NCI-H524 treated with DMSO at 0.1 percent for 48 hours (cell line): ENCODE results near the gene FAM13C.

Experiments used
- DNase-seq: peaks from one replicate; lab custom pipeline; 2025; lab: John Stamatoyannopoulos, UW

FAM13C gene

DNA sequence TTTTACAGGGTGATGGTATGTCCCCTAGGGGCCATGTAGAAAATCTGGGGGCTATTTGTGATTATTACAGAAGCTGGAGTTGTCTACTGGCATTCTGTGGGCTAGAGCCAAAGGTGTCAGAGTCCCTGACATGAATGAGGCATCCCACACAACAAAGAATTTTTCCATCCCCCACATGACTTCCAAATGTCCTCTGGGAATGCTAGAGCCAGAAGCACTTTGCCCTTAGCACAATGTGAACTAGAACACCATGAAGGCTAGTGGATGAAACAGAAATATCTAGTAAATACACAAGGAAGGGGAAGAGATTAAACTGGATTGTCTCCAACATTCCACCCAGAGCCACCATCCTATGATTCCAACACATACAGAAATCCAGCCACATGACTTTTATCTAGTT lies 46.9 kb downstream of the FAM13C start:
- DNase-seq, result no peak

DNA sequence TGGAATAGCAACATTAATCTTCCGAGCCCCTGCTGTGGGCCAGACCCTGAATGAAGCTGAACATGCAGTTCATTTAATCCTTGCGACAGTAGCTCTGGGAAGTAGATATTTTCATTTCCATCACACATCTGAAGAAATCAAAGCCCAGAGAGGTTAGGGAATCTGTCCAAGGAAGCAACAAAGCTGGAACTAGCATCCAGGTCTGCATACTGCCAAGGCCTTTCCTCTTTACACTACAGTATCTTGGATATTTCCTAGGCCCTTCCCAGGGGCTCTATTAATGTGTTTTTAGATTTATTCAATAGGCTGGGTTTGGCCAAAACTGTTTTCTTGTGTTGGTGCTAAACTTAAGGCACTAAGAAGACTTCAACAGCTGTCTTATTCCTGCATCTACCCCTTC lies 48.1 kb downstream of the FAM13C start:
- no peak for DNase-seq

DNA sequence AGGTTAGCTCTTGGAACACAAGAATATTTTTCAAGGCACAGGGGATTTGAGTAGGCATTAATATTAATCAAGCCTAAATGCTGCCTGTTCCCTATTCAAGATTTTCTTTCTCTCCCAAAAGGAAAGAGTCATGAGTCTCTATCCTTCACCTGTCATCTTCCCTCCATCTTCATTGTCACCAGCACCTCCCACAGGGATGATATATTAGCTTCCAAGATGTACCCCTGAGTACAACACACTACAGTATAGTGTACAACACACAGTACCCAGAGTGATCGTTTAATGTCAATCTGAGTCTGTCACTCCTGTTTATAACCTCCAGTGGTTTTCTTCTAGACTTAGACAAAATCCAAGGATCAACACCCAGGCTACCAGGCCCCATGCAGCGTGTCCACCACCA lies 50.1 kb downstream of the FAM13C start:
- DNase-seq, result no peak

DNA sequence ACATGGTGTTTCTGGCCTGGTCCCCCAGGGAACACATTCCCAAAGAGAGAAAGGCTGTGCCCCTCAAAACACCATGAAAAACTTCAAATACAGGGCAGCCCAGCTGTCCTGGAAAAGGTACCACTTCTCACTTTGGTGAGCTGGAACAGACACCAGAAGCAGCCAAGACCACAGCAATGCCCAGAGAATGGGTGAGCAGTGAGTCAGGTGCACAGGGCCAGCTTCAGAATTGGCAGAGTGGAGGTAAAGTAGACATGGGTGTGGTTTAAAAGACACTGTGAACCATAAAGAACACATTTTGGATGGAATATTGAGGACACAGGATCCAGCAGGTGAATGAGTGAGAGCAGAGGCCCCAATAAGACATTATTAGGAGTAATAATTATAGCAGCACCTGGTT lies 51.3 kb downstream of the FAM13C start:
- no peak for DNase-seq

DNA sequence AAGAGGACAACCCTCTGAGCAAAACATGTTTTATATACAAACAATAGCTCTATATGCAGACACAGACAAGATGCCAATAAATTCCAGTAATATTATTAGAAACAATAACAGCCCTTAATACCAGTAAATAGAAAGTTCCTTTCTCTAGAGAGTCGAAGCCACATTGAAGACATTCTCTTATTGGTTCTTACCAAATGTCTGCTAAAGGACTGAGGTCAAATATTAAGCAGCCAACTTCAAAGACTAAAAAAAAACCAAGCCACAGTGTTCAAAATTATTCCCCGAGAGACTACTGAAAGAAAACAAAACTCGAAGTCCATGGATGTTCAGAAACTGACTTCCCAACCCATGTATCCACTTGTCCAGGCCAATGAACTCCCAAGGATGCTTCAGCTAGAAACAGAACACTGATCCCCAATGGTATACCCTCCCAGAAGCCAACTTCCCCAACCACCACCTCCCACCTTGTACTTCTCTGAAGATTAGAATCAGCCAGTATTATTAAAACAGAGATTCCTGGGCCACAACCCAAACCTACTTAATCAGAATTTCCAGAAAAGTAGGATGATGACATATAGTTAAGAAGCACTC lies 51.9 kb downstream of the FAM13C start:
- no peak for DNase-seq

DNA sequence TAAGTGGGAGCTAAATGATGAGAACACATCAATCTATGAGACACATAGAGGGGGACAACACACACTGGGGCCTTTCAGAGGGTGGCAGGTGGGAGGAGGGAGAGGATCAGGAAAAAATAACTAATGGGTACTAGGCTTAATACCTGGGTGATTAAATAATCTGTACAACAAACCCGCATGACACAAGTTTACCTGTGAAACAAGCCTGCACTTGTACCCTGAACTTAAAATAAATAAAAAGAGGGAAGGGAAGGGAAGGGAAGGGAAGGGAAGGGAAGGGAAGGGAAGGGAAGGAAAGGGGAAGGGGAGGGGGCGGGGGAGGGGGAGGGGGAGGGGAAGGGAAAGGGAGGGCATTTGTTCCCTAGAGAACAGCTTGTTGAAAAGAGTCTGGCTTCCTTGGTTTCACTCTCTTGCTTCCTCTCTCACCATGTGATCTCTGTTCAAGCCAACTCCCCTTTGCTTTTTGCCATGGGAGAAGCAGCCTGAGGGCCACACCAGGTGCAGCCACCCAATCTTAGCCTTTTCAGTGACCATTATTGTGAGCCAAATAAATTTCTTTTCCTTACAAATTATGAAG lies 57.7 kb downstream of the FAM13C start:
- no peak for DNase-seq

DNA sequence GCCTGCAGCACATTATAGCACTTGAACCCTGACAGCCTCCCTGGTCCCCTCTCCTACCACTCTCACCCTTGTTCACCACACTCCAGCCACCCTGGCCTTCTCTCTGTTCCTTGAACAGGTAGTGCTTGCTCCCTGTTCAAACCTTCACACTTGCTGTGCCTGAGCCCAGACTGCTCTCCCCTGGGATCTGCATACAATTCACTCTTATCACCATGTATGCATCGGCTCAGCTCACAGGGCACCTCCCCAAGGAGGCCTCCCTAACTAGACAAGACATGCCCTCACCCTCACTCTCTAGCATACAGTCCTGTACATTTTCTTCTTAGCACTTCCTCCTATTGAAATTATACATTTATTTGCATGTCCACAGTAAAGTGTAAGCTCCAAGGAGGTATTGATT lies 59.3 kb downstream of the FAM13C start:
- DNase-seq, result no peak

DNA sequence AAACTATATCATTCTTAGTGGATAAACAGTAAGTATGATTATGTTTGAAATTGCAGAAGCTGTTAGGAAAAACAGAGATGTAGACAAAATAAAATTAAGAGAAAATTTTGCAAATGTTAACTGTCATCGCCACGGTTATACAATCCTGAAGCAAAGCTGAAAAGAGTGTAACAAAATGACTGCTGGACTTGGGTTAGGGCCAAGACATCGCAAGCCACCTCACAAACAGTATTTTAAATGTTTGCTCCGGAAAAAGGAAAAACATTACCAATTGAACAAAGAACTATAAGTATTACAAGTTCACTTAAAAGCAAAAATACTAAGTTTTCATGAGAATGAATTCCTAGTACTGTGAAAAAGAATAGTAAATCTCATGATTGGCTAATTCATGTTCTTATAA lies 60.0 kb downstream of the FAM13C start:
- no peak for DNase-seq

DNA sequence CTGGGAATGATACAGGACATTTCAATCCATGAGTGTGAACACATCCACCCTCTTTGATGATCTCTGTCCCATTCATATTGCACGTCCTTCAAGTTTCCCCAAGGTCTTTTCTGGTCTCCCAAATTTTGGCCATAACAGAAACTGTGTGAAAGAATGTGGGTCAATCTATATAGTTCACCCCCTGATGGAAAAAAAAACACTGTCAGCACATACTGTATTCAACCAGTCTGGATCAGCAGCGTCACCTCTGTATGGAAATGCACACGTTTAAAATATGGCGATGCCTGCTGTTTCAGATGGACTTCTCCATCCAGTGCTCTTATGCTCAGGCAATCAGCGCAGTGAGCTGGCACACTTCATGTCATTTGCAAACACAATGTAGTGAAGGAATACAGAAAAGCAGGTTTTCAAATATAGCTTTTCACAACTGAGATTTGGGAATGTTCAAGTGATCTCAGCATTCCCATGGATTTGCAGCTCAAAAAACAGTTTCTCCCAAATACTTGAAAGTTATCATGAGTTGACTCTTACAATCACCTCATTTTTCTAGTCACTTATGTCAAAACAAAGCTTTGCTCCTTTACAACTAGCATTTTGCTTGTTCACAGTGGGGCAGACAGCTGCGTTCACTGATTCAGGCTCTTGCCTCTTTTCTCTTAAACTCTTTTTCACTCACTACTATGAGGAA lies 61.1 kb downstream of the FAM13C start:
- DNase-seq, result no peak

DNA sequence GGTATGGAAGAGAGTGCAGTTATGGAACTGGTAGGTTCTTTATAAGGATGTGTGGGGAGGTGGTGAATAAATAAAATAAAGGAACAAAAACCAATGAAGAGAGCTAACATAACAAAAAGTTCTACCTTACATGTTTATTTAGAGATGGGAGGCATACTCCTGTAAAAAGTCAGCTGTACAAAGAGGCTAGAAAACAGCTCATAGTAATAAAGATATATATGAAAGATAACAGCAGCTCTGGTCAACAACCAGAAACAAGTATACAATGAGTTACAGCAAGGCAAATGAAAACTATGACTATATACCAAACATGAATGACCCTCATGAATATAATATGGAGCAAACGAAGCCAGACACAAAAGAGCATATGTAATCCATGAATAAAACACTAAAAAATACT lies 62.0 kb downstream of the FAM13C start:
- no peak for DNase-seq

DNA sequence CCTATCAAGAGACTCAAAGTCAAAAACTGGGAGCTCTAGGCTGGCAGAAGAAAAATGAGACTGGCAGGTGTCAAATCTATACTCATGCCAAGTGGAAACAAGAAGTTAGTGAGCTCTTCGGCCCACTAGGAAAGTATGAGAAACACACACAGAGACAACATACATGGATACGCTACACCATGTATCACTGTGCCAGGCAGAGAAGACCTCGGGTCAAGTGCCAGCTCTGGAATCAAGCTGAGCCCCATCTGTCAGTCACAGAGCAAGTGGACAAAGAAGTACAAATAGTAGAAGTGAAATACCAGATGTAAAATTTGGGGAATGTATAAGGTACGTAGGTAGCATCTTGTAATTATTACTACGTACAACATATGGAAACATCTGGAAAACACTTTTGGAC lies 62.4 kb downstream of the FAM13C start:
- DNase-seq, result no peak

DNA sequence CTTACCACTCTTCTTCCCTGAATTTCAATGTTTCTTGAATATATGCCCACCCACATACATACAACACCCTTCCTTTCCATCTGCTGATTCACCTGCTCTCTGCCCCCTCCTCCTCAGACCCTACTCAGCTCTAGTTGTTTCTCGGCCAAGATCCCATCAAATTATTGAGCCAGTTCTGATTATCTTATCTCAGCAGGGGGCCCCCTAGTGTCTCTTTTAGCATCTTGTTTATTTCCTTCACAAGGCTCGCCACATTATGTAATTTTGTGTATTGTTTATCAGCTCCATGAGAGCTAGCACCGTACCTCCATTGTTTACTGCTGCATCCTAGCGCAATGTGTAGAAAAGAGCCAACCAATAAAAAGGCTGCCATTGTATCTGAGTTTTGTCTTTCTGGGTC lies 71.9 kb downstream of the FAM13C start:
- DNase-seq, result no peak

DNA sequence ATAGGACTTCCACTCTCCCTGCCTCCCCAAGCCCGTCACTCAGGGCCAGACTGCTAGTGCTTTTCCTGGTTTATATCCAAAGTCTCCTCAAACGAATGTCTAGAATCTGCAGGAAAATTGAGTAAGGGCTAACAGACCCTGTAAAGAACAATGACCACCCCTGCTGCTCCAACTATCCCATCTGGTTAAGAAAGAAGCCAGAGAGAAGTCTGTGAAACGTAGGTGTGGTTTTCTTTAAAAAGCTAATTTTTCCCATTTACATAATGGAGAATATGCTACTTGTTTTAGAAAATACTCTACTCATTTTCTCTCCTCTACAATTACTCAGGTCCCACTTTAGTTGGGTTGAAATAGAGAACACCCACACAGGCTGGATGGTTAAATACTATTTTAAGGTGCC lies 72.5 kb downstream of the FAM13C start:
- no peak for DNase-seq

DNA sequence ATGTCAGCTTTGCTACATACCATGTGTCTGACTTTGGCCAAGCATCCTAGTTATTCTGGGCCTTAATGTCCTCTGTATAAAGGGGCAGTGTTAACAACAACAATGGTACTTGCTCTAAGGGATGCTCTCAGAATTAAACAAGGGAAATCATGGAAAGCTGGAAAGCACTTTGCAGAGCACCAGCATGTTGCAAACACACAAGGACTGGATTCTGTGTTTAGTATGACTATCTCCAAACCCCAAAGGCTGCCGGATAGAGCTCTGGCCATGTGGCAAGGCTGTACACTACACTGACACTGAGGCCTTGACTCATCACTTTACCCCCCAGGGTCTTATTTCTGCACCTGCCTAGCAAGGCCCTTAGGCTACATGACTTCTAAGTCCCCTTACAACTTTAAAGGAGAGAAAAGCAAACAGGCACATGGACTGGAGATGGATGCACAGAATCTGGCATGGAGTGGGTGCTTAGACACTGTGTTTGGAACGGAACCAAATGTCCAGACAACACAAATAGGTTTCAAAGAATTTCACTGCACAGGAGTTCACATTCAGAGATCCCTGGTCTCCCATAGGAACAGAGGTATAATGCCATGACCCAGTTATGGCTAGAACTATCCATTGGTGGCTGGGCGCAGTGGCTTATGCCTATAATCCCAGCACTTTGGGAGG lies 74.6 kb downstream of the FAM13C start:
- DNase-seq, result no peak

DNA sequence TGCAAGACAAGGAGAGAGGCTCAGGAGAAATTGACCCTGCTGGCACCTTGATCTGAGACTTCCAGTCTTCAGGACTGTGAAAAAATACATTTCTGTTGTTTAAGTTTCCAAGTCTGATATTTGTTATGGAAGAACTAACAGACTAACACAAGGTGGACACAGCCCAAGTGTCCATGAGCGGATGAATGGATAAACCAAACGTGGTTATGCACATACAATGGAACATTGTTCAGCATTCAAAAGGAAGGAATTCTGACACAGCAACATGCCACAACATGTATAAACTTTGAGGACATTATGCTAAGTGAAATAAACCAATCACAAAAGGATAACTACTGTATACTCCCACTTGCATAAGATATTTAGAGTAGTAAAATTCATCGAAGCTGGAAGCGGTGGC lies 76.5 kb downstream of the FAM13C start:
- no peak for DNase-seq

DNA sequence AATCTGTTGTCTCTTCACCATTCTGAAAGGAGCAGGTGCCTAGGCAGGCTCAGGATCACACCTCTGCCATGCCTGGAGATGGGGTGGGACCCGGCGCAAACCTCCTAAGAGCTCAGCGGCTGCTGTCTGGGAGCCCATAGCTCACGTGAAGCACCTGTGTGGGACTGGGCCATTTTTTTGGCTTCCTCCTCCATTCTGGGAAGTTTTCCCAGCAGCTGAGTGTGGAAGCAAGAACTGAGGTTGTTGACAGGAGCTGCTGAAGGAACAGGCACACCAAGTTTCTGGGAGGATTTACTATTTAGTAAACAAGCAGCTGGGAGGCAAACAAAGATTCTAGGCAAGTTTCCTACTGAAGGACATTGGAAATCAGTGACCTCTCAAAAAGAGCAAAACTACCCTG lies 77.3 kb downstream of the FAM13C start:
- no peak for DNase-seq

DNA sequence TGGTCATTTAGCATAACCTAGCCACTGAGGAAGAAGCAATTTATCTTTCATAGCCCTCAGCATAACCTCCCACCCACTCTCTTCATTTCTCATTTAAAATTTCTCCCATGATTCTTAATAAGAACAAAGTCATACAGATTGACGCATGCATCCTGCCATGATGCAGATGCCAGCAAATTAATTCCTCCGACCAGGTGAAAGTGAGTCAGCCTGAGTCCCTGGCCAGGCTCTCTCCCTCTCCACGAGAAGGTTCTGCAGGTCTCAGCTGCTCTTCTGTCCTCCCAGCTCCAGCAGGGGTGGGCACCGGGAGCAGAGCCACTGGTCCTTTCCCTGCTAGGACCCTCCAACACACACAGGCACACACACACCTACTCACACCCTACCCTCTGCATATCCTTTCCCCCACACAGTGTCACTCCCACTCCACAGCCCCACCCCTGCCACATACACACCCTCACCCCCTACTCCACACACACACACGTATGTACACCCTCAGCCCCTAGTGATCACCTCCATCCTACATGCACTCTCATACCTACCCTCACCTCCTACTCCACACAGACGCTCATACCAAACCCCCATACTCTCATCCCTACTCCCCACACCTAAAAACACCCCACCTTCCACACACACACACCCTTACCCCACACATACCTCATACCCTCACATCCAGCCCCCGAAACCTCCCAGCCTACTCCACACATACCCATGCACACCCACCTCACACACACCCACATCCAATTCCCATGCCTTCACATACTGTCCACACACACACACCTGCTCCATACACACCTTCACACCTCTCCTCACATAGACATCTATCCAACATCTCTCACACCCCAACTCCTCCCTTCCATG lies 78.0 kb downstream of the FAM13C start:
- DNase-seq, result no peak

DNA sequence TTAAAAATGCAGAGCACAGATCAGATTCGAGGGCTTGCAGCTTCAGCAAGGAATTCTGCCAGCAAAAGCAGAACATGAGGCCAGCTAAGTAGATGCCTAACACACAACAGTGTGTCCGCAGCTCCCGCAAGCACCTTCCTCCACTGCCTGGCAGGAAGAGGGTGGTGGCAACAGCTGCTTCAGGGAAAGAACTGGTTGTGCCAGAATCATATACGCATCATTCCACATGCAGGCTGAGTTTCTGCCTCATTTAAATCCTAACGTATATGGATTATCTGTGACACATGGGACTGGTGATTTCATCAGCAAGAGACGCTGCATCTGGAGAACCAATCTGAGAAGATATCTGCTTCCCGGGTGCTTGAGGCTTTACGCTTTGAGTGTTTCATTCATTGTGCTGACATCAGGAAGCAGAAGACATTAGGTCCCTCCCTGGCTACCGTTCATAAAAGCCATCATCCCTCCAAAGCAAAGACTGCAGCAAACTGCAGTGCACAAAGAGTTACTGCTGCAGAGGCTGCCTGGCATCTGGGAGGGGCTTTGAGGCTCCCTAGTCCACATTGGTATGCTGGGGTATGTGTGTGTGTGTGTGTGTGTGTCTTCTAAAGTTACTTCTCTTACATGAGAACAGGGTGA lies 78.8 kb downstream of the FAM13C start:
- DNase-seq, result no peak

DNA sequence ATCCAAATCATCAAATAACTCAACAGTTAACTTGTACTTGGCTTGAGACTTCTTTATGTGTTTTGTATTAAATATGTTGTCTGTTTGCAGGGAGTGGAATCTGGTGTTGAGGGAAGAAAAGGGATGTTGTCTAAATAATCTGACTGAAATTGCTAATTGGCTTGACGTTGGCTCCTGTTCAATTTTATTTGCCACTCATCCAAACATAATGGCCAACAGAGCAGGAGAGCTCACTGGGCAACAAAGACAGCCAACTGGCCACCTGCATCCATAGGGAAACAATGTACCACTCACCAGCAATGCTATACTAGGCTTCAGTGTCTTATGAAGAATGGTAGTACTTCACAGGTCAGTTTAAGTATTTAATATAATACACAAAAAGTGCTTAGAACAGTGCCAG lies 80.5 kb downstream of the FAM13C start:
- no peak for DNase-seq

DNA sequence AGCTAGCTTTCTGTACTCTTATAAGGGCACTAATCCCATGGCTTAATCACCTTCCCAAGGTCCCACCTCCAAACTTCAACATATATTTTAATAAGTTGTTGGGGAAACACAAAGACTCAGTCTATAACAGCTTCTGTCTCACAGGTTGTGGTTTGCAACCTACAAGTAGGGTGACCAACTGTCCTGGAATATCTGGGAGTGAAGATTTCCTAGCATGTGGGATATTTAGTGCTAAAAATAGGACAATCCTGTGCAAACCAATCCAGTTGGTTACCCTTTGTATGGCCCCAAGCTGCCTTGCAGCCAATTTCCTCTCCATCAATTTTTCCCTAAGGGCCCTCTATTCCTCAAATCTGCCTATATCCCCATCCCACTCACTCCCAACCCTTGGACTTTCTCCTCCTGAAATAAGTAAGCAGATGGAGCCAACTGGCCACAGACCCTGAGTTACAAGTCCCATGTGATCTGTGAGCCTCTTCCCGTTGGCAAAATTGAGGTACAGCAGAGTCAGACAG lies 82.3 kb downstream of the FAM13C start:
- no peak for DNase-seq

DNA sequence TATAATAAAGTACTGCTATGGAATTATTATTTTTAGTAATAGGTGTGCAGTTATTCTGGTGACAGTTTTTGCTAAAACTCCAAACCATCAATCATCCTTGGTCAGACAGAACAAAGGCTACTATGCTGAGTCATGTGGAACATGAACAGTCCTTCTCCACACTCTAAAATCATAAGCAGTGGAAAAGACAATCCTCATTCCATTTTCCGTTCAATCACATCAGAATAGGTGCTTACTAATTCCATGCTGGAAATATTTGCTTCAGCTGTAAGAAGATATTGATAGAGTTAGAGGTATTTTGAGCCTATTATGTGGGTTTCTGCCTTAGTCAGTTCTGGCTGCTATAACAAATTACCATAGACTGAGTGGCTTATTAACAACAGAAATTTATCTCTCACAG lies 82.9 kb downstream of the FAM13C start:
- DNase-seq, result no peak

DNA sequence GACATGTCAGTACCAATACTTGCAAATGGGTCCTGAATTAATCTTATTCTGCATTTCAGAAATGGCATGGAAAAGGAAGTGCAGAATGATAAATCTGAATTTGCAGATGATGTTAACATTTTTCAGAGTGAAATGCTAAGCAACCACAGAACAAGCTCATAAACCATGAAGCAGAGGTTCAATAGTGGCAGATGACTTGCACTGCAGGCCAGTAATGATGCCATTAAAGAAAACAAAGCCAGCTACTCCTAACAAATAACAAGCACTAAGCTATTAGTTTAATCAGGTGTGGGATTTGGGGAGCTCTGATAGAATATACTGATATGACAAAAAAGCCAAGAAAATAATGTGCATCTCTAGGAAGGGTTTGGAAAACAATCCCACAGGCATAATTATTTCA lies 85.4 kb downstream of the FAM13C start:
- DNase-seq, result no peak
